Neural cell (in vitro differentiated cells): ENCODE results near the gene MEAK7. TPM values are rescaled to one million over a fixed set of nuclear protein-coding genes. Genes with fewer than 3 reads are reported as not detected.

Experiments
- H2AFZ ChIP-seq: fragments of 200-600, 300-800 bp; sonication (generic), shearing (Covaris generic); 2 replicates; pipeline ENCODE4 v1.6.0; 2014; ENCODE audit warnings: low read depth, mild to moderate bottlenecking, antibody characterized with exemption, low read length, moderate library complexity
- H3F3A ChIP-seq: fragments of 200-600 bp; shearing (Covaris generic); 2 replicates; pipeline ENCODE4 v1.6.1; 2016; ENCODE audit warnings: mild to moderate bottlenecking, moderate library complexity, mixed read lengths, antibody characterized with exemption, low read length; ENCODE audit not compliant: insufficient read depth, poor library complexity, severe bottlenecking
- H3K27ac ChIP-seq: fragments of 200-600, 300-800 bp; sonication (generic), shearing (Covaris generic); 2 replicates; pipeline ENCODE4 v1.5.1; 2014; ENCODE audit warnings: mild to moderate bottlenecking, low read length, moderate library complexity
- H3K27me3 ChIP-seq: fragments of 300-800, 200-600 bp; sonication (generic), shearing (Covaris generic); 2 replicates; pipeline ENCODE4 v1.6.0; 2014; ENCODE audit warnings: mild to moderate bottlenecking, low read depth, low read length, moderate library complexity; ENCODE audit not compliant: insufficient read depth
- H3K36me3 ChIP-seq: fragments of 300-800, 200-600 bp; sonication (generic), shearing (Covaris generic); 2 replicates; pipeline ENCODE4 v1.5.1; 2014; ENCODE audit warnings: mild to moderate bottlenecking, antibody characterized with exemption, low read length, moderate library complexity; ENCODE audit not compliant: insufficient read depth
- H3K4me2 ChIP-seq: fragments of 300-800, 200-600 bp; sonication (generic), shearing (Covaris generic); 2 replicates; pipeline ENCODE4 v1.6.0; 2014; ENCODE audit warnings: mild to moderate bottlenecking, low read length
- H3K4me3 ChIP-seq: fragments of 300-800, 200-600 bp; sonication (generic), shearing (Covaris generic); 2 replicates; pipeline ENCODE4 v1.5.1; 2014; ENCODE audit warnings: mild to moderate bottlenecking, low read length, moderate library complexity
- H3K79me2 ChIP-seq: fragments of 200-600 bp; shearing (Covaris generic); replicated peaks from 2 replicates; pipeline ENCODE4 v1.6.0; 2014; ENCODE audit warnings: mild to moderate bottlenecking, low read length, moderate library complexity; ENCODE audit not compliant: insufficient read depth
- H3K9ac ChIP-seq: fragments of 300-800, 200-600 bp; sonication (generic), shearing (Covaris generic); 2 replicates; pipeline ENCODE4 v1.6.1; 2016; ENCODE audit warnings: mild to moderate bottlenecking, low read length, mixed read lengths
- H3K9me2 ChIP-seq: fragments of 200-600 bp; shearing (Covaris generic); 2 replicates; pipeline ENCODE4 v1.6.1; 2016; ENCODE audit warnings: mild to moderate bottlenecking, low read length, mixed read lengths; ENCODE audit not compliant: insufficient read depth
- H3K9me3 ChIP-seq: fragments of 200-600, 300-800 bp; sonication (generic), shearing (Covaris generic); 2 replicates; pipeline ENCODE4 v1.6.1; 2016; ENCODE audit warnings: mild to moderate bottlenecking, mixed run types, low read length, moderate library complexity, mixed read lengths
- H4K20me1 ChIP-seq: fragments of 200-600 bp; shearing (Covaris generic); 2 replicates; pipeline ENCODE4 v1.6.1; 2016; ENCODE audit warnings: mild to moderate bottlenecking, mixed run types; ENCODE audit not compliant: insufficient read depth
- CTCF ChIP-seq: fragments of 450-650 bp; IDR thresholded peaks from 2 replicates; pipeline ENCODE4 v1.5.1; 2014; ENCODE audit warnings: antibody characterized with exemption, mild to moderate bottlenecking, moderate library complexity; ENCODE audit not compliant: poor library complexity, severe bottlenecking
- EP300 ChIP-seq: fragments of 450-650 bp; conservative IDR thresholded peaks from 2 replicates; pipeline ENCODE4 v1.6.1; 2014; ENCODE audit warnings: antibody characterized with exemption, mild to moderate bottlenecking, moderate library complexity; ENCODE audit not compliant: poor library complexity, severe bottlenecking
- EZH2 ChIP-seq: fragments of 200-600, 300-800 bp; shearing (Covaris generic), sonication (generic); IDR thresholded peaks from 2 replicates; pipeline ENCODE4 v1.6.1; 2014; ENCODE audit warnings: antibody characterized with exemption, low read length, borderline replicate concordance, mild to moderate bottlenecking; ENCODE audit not compliant: insufficient read depth, poor library complexity, severe bottlenecking
- MXI1 ChIP-seq: fragments of 450-650 bp; conservative IDR thresholded peaks from 2 replicates; pipeline ENCODE4 v1.6.1; 2014; ENCODE audit warnings: antibody characterized with exemption, mild to moderate bottlenecking; ENCODE audit not compliant: poor library complexity, severe bottlenecking
- POLR2AphosphoS5 ChIP-seq: IDR thresholded peaks from 2 replicates; pipeline ENCODE4 v1.6.1; 2012
- RAD21 ChIP-seq: fragments of 450-650 bp; conservative IDR thresholded peaks from 2 replicates; pipeline ENCODE4 v1.6.1; 2014; ENCODE audit warnings: antibody characterized with exemption, mild to moderate bottlenecking, moderate library complexity
- REST ChIP-seq: IDR thresholded peaks from 2 replicates; pipeline ENCODE4 v1.6.1; 2012; ENCODE audit warnings: borderline replicate concordance
- SMC3 ChIP-seq: fragments of 450-650 bp; conservative IDR thresholded peaks from 2 replicates; pipeline ENCODE4 v1.6.1; 2014; ENCODE audit warnings: antibody characterized with exemption, mild to moderate bottlenecking, moderate library complexity; ENCODE audit not compliant: poor library complexity
- TAF1 ChIP-seq: IDR thresholded peaks from 2 replicates; pipeline ENCODE4 v1.6.1; 2012; ENCODE audit warnings: low read depth
- polyA plus RNA-seq: library from polyadenylated mRNA; depleted of rRNA; stranded (reverse); fragments of >200 nt; gene quantifications from 2 replicates; pipeline ENCODE4 v1.2.3, GENCODE V29; 2014

The MEAK7 gene
- polyA plus RNA-seq, 1 donor from 2014 or later, result 12.4 TPM

- no peaks in the 10 kb centered on the region for H3K9me2 ChIP-seq
- no peaks in the 10 kb centered on the region for H3F3A ChIP-seq
- no peak overlapping the region for H3K4me2 ChIP-seq
- H3K9me3 ChIP-seq, result no peaks in the 10 kb centered on the region
- TF ChIP-seq EP300, result no peak
- no peak for TF ChIP-seq POLR2AphosphoS5
- no peak for TF ChIP-seq SMC3
- no peak for TF ChIP-seq TAF1
- no peak for TF ChIP-seq REST
- no peak for TF ChIP-seq EZH2
- no peak for TF ChIP-seq RAD21
- no peak for TF ChIP-seq MXI1
- no peak for TF ChIP-seq CTCF
- H3K27ac ChIP-seq, result no peak overlapping the region
- no peaks in the 10 kb centered on the region for H4K20me1 ChIP-seq
- no peak overlapping the region for H3K4me3 ChIP-seq
- H3K27me3 ChIP-seq, result no peaks in the 10 kb centered on the region
- no peaks in the 10 kb centered on the region for H3K79me2 ChIP-seq
- H2AFZ ChIP-seq, result no peak overlapping the region
- H3K9ac ChIP-seq, result no peak overlapping the region
- peaks cover 2% of the 10 kb centered on the region for H3K36me3 ChIP-seq
Observed at GRCh38 chr16:84459533-84459894, 44.9 kb downstream of the MEAK7 start.

GRCh38 chr16:84458606-84459532, 45.6 kb downstream of the MEAK7 start:
- H3K9ac ChIP-seq, result no peak overlapping the region
- TF ChIP-seq MXI1 (no peak), EP300 (no peak), CTCF (no peak)
- H3K9me3 ChIP-seq, result no peaks in the 10 kb centered on the region
- no peaks in the 10 kb centered on the region for H3K79me2 ChIP-seq
- H3K27me3 ChIP-seq, result no peaks in the 10 kb centered on the region
- no peaks in the 10 kb centered on the region for H3K9me2 ChIP-seq
- H3K4me3 ChIP-seq, result no peak overlapping the region
- H2AFZ ChIP-seq, result no peak overlapping the region
- no peaks in the 10 kb centered on the region for H3F3A ChIP-seq
- H3K27ac ChIP-seq, result no peak overlapping the region
- no peak overlapping the region for H3K4me2 ChIP-seq
- H3K36me3 ChIP-seq, result peaks cover 3% of the 10 kb centered on the region
- no peaks in the 10 kb centered on the region for H4K20me1 ChIP-seq
